HG02798 (cell line): Measurements from ENCODE around the gene XPR1.
A peak's percentile ranks its signal among the peaks of the same experiment; 100 is the strongest.

Experiments
- ATAC-seq: cut with Tn5 transposase; IDR thresholded peaks from one replicate; pipeline ENCODE4 v1.9.1; 2021; ENCODE audit warnings: mild to moderate bottlenecking; ENCODE audit not compliant: unreplicated experiment, poor library complexity

XPR1 gene

DNA sequence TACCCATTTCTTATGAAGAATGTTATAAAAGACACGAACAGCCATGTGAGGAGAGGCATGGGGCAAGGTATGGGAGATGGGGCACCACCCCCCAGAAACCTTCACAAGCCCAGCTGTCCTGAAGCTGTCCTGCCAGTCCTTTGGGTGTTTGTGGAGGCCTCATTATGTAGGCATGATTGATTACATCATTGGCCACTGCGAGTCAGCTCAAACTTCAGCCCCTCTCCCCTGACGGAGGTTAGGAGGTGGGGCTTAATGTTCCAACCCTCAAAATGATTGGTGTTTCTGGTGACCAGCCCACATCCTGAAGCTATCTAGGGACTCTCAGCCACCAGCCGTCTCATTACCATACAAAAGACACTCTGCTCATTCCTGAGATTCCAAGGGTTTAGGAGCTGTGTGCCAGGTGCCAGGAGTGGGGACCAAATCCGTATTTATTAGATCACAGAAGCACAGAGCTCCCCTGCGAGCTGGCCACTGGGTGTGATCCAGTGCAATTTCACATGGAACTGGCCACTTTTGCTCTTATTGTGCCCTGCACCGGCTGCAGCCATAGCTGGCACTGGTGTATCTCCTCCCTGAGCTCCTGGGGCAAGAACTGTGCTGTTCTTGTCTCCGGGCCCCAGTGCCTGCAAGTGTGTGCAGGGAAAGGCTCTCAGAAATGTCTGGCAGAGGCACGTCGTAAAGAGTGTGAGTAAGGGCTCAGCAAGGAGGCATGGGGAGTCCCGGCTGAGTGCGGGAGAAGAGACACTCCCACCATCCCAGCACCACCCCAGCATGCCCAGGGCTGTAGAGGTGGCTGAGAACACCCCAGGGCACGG is 291.4 kb downstream of the XPR1 start:
- ATAC-seq, result no peak

GRCh38 chr1:180923887-180924286 is 292.1 kb downstream of the XPR1 start:
- no peak for ATAC-seq

DNA sequence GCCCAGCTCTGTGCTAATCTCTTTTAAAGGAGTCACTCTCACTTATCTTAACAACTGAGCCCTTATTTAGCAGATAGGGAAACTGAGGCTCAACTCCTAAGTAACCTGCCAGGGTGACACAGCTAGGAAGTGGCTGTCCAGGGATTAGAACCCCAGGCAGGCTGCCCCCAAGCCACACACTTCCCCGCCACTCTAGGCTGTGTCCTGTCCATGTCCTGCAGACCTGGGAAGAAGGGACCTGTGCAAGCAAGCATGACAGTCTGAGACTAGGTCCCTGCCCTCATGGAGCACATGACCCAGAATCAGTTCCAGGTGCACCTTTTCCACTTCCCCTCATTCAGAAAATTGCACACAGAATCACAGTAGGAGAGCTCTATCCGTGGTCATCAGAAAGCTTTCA is 293.1 kb downstream of the XPR1 start:
- no peak for ATAC-seq

- no peak for ATAC-seq
Measured at GRCh38 chr1:180925471-180926051, 293.7 kb downstream of the XPR1 start.

- ATAC-seq, result no peak
Measured at GRCh38 chr1:180926164-180926981, 294.6 kb downstream of the XPR1 start.

GRCh38 chr1:180927348-180927747 is 295.5 kb downstream of the XPR1 start:
- no peak for ATAC-seq

DNA sequence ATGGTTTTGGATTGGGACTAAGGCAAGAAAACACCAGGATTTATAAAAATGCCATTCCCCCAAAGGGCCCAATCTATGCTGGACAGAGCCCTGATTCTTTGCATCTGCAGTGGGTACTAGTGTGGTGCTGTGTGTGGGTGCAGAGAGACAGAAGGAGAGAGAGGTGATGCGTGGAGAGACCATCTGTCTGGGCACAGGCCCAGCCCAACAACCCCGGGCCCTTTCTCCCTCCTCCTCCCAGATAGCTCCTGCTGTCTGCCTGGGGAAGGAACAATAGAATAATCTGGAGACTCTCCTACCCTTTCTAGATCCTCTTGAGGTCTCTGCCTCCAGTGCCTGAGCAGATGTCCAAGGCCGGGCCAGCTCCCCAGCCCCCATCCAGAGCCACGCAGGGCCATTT is 296.0 kb downstream of the XPR1 start:
- ATAC-seq, result no peak

- ATAC-seq, result no peak
Measured at GRCh38 chr1:180928331-180929230, 296.8 kb downstream of the XPR1 start.

DNA sequence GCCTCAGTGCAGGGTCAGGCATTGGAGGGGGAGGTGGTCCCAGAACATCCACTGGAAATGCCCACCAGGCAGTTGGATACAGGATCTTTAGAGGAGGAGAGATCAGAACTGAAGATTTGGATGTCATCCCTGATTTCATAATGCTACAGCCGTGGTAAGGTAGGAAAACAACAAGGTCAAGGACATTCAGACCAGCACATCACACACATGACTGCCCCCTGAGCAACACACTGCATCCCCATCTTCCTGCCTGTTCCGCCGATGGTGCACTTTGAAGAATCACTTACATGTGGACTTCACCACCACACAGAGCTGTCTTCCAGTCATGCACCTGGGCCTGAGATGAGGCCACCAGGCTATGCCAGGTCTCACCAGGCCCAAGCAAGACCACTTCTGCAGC is 297.6 kb downstream of the XPR1 start:
- no peak for ATAC-seq

DNA sequence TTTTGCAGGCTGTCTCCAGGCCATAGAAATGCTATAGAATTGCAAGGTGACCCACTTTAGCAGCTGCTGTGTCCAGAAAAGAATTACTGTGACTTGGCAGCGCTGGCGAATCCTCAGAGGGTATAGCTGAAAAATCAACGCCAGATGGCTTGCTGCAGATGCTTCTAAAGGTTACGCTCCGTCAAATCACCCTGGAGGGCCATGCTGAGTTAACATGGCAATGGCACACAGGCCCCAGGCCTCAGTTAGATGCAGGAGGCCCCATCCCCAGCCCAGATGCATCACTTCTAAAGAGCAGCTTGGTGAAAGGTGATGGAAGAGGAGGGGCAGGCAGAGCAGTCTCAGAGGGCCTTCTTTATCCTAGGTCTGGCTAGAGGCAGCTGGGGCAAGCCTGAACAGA is 298.9 kb downstream of the XPR1 start:
- ATAC-seq, result no peak

GRCh38 chr1:180931529-180931928 is 299.7 kb downstream of the XPR1 start:
- ATAC-seq, result no peak

- ATAC-seq, result no peak
Measured at GRCh38 chr1:180932378-180932777, 300.6 kb downstream of the XPR1 start.

- ATAC-seq, result no peak
Measured at GRCh38 chr1:180933141-180933540, 301.3 kb downstream of the XPR1 start.

- no peak for ATAC-seq
Measured at GRCh38 chr1:180934563-180934962, 302.7 kb downstream of the XPR1 start.

DNA sequence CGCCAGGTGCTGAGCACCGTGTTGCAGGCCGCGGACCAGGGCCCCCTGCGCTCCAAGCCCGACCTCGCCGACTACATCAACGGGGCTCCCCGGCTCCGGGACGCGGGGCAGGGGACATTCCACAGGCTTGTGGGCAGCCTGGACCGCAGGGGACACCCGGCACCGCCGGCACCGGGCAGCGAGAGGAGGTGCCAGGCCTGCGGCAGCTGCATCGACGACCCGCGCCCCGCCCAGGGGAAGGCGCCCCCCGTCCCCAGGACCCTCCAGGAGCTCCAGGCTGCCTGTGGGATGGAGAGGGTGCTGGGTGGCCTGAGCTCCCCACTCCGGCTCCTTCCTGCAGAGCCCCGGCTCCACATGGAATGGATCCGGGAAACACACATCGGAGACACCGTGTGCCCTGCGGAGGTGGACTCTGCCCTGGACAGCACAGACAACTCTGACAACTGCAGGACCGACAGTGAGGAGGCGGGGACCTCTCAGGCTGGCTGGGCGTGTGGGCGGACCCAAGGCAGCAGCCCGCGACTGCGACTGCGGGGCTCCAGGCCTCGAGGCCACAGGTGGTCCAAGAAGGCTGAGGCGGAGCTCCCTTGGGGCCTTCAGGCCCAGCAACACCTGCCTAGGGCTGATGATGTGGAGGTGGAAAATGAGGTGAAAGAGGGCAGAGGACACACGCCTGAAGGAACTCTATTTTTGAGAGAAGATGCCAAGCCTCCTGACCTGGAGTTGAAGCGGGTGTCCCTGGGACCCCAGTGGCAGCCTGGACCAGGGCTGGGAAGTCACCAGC is 303.7 kb downstream of the XPR1 start:
- ATAC-seq, result peak; percentile 43

DNA sequence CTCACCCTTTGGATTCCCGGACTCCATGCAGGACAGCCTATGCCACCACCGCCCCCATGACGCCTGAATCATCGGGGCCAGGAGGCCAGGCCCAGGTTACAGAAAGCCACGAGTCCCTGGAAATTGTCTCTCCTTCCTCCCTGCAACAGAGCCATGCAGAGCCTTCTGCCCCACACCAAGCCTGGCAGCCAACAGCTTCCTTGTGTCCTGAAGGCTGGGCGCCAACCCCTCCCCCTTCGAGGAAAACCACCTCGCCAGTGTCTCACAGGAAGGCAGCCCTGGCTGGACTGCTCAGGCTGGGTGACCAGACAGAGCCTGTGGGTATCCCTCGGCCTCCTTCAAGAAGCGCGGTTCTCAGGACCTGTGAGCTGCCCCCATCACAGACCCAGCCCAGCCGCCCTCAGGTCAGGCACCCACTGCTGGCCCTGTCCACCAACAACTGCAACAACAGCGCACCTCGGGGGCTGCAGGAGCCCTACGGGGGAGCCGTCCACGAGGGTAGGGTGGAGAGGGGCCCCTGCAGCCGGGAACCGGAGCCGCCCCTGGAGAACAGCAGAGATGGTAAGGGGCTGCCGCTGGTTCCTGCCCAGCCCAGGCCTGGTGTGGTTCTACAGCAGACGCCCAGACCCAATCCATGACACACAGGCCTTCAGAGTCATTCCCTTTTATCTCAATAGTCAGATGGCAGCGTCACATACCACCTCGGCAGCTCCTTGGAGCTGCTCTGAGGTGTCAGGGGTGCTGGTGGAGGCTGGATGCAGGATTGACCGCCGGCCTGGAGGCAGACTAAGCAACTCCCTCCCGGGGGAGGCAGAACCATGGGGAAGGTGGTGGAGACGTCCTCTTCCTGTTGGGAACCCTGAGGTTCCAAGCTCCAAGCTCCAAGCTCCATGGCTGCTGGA is 304.5 kb downstream of the XPR1 start:
- ATAC-seq, result no peak

GRCh38 chr1:180937012-180937372 is 305.2 kb downstream of the XPR1 start:
- no peak for ATAC-seq

GRCh38 chr1:180937624-180938225 is 305.9 kb downstream of the XPR1 start:
- ATAC-seq, result no peak
